Endodermal cell (in vitro differentiated cells): ENCODE measurements around the gene DCC. TPM values are rescaled to one million over a fixed set of nuclear protein-coding genes. Genes with fewer than 3 reads are reported as not detected.
A peak's percentile ranks its signal among the peaks of the same experiment; 100 is the strongest.

Experiments used
- DNase-seq: peaks from one replicate; pipeline ENCODE4 v3.0.0-alpha.2; 2017
- H3K27ac ChIP-seq: 2 replicates; pipeline ENCODE4 v1.5.1; 2013; ENCODE audit warnings: mild to moderate bottlenecking, low read depth, low read length, moderate library complexity
- H3K27me3 ChIP-seq: 2 replicates; pipeline ENCODE4 v1.6.1; 2013; ENCODE audit warnings: mild to moderate bottlenecking, low read length, moderate library complexity; ENCODE audit not compliant: insufficient read depth, control insufficient read depth, poor library complexity, severe bottlenecking
- H3K36me3 ChIP-seq: 2 replicates; pipeline ENCODE4 v1.7.0; 2013; ENCODE audit warnings: mild to moderate bottlenecking, low read length, moderate library complexity; ENCODE audit not compliant: control insufficient read depth, insufficient read depth
- H3K4me1 ChIP-seq: one replicate; pipeline ENCODE4 v1.7.0; 2013; ENCODE audit warnings: low read length; ENCODE audit not compliant: control insufficient read depth, insufficient read depth
- H3K4me3 ChIP-seq: 2 replicates; pipeline ENCODE4 v1.5.1; 2013; ENCODE audit warnings: mild to moderate bottlenecking, low read length, moderate library complexity
- H3K9ac ChIP-seq: 2 replicates; pipeline ENCODE4 v1.6.1; 2013; ENCODE audit warnings: mild to moderate bottlenecking, low read length, moderate library complexity; ENCODE audit not compliant: poor library complexity, severe bottlenecking; ENCODE audit errors: extremely low read depth
- H3K9me3 ChIP-seq: 2 replicates; pipeline ENCODE4 v1.6.1; 2013; ENCODE audit warnings: mild to moderate bottlenecking, low read length, moderate library complexity; ENCODE audit not compliant: control insufficient read depth
- H3K27ac Mint-ChIP-seq: 2 replicates; pipeline ENCODE4 v1.8.0; 2020; ENCODE audit warnings: mixed read lengths
- H3K27me3 Mint-ChIP-seq: 2 replicates; pipeline ENCODE4 v1.8.0; 2021; ENCODE audit warnings: mild to moderate bottlenecking, mixed read lengths; ENCODE audit not compliant: insufficient read depth
- H3K36me3 Mint-ChIP-seq: 2 replicates; pipeline ENCODE4 v1.8.0; 2020; ENCODE audit warnings: low read depth, mixed read lengths
- H3K4me1 Mint-ChIP-seq: 2 replicates; pipeline ENCODE4 v1.8.0; 2020; ENCODE audit warnings: mixed read lengths
- H3K4me3 Mint-ChIP-seq: 2 replicates; pipeline ENCODE4 v1.8.0; 2020; ENCODE audit warnings: mild to moderate bottlenecking, moderate library complexity, mixed read lengths
- H3K9me3 Mint-ChIP-seq: 2 replicates; pipeline ENCODE4 v1.8.0; 2020; ENCODE audit warnings: mild to moderate bottlenecking, mixed read lengths
- CTCF ChIP-seq: fragments of 200-600 bp; sonication (generic); conservative IDR thresholded peaks from 2 replicates; pipeline ENCODE4 v1.5.0; 2021; ENCODE audit warnings: antibody characterized with exemption, mild to moderate bottlenecking
- WGBS, 2 experiments: methylation state at CpG; one replicate each; pipeline versions ENCODE4 v1.1.5 to v1.1.7; 2013; ENCODE audit warnings: missing lambda C conversion rate in 2 of 2, mixed read lengths in 1 of 2; ENCODE audit not compliant: insufficient coverage in 1 of 2, insufficient read length in 1 of 2; 5-methylcytosine and 5-hydroxymethylcytosine counted together
- total RNA-seq, 2 donors: library from RNA; stranded (reverse); fragmentation: NEBNext Ultra II Directional in 1 of 2; extraction: Animal tissue kit (Norgen Biotek cat#: 25700) in 1 of 2; gene quantifications; 2 replicates in 1 of 2; 3 replicates in 1 of 2; pipeline ENCODE4 v1.2.1, GENCODE V29; 2021

Gene DCC
- total RNA-seq, 2 donors from 2014 or later = 0.77 to 0.97 TPM

GRCh38 chr18:52312346-52312745, 27.7 kb upstream of the DCC start:
- Histone ChIP-seq H3K4me3 (no peak overlapping the region), H3K27ac (no peak overlapping the region), H3K27me3 (no peaks in the 10 kb centered on the region), H3K9ac (no peak overlapping the region), H3K4me1 (no peaks in the 10 kb centered on the region), H3K9me3 (no peaks in the 10 kb centered on the region), H3K36me3 (no peaks in the 10 kb centered on the region)
- Mint-ChIP-seq H3K27me3 (no peaks in the 10 kb centered on the region), H3K9me3 (peaks cover 10% of the 10 kb centered on the region), H3K27ac (peak overlapping the region; percentile 29), H3K36me3 (no peaks in the 10 kb centered on the region), H3K4me3 (no peak overlapping the region), H3K4me1 (peaks cover 16% of the 10 kb centered on the region)
- no peak for TF ChIP-seq CTCF
- DNase-seq = no peak

- DNase-seq = no peak
- no peaks in the 10 kb centered on the region for H3K36me3 Mint-ChIP-seq
- no peak overlapping the region for H3K9ac ChIP-seq
- H3K4me1 ChIP-seq = no peaks in the 10 kb centered on the region
- no peak overlapping the region for H3K4me3 Mint-ChIP-seq
- no peak overlapping the region for H3K27ac Mint-ChIP-seq
- no peak overlapping the region for H3K4me3 ChIP-seq
- 65 to 67% methylated on average over 2 of the region's 2 CpGs for WGBS, 2 experiments
- no peak overlapping the region for H3K27ac ChIP-seq
- H3K9me3 ChIP-seq = no peaks in the 10 kb centered on the region
- H3K4me1 Mint-ChIP-seq = peaks cover 16% of the 10 kb centered on the region
- TF ChIP-seq CTCF = no peak
- H3K27me3 ChIP-seq = no peaks in the 10 kb centered on the region
- H3K27me3 Mint-ChIP-seq = no peaks in the 10 kb centered on the region
- peaks cover 10% of the 10 kb centered on the region for H3K9me3 Mint-ChIP-seq
- H3K36me3 ChIP-seq = no peaks in the 10 kb centered on the region
Measured at GRCh38 chr18:52313213-52313612, 26.8 kb upstream of the DCC start.

- Mint-ChIP-seq H3K4me1 (peaks cover 6% of the 10 kb centered on the region), H3K27me3 (no peaks in the 10 kb centered on the region), H3K36me3 (no peaks in the 10 kb centered on the region), H3K9me3 (peaks cover 10% of the 10 kb centered on the region), H3K4me3 (no peak overlapping the region), H3K27ac (peak overlapping the region; percentile 33)
- no peak for TF ChIP-seq CTCF
- no peak overlapping the region for H3K9ac ChIP-seq
- H3K27me3 ChIP-seq = no peaks in the 10 kb centered on the region
- H3K27ac ChIP-seq = no peak overlapping the region
- no peaks in the 10 kb centered on the region for H3K36me3 ChIP-seq
- no peak overlapping the region for H3K4me3 ChIP-seq
- no peak for DNase-seq
- no peaks in the 10 kb centered on the region for H3K9me3 ChIP-seq
- 86 to 90% methylated on average over 5 to 6 of the region's 6 CpGs for WGBS, 2 experiments
- no peaks in the 10 kb centered on the region for H3K4me1 ChIP-seq
Measured at GRCh38 chr18:52319424-52319983, 20.5 kb upstream of the DCC start.
